GM11168 (cell line): ENCODE data around the gene JPT2.
"Not testable (repeated sequence)": the region's sequence is repeated elsewhere in the genome, so short reads cannot be mapped to it uniquely, and the experiment has no call there.

Experiments used
- in situ Hi-C: fragments of 300-500 bp; cut with MboI; formaldehyde crosslinking; loops from one replicate; pipeline ENCODE4 v1.12.0; 2022; ENCODE audit warnings: low sequenced_read_pairs; ENCODE audit not compliant: unreplicated experiment

Gene JPT2

DNA sequence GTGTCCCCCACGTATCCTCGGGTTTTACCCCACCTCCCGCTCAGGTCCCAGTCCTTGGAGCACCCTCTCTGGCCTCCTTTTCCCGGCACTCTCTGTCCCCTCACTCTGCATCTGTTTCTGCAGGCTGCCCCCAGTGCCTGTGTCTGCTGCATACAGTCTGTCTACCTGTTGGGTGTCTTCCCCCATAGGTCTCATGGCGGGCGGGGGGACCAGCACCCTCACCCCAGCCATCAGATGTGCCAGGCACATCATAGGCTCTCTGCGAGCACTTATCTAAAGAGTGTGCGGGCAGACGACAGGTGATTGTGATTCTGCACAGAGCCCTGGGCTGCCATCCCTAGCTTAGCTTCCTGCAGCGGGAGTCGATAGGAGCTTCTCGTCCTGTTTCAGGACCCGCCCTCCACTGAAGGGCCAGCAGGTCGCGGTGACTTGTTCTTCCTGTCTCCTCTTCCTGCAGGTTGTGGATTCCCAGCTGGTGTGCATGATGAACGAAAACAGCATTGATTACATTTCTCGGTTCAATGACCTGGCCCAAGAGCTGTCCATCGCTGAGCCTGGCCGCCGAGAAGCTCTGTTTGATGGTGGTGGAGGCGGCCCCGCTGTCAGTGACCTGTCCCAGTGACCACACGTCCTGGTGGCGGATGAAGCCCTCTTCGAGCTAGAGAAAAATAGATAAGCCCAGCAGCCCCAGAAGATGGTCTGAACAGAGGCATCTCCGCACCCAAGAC lies 4.5 kb upstream of the JPT2 start:
- in situ Hi-C loops, result no loop called here

DNA sequence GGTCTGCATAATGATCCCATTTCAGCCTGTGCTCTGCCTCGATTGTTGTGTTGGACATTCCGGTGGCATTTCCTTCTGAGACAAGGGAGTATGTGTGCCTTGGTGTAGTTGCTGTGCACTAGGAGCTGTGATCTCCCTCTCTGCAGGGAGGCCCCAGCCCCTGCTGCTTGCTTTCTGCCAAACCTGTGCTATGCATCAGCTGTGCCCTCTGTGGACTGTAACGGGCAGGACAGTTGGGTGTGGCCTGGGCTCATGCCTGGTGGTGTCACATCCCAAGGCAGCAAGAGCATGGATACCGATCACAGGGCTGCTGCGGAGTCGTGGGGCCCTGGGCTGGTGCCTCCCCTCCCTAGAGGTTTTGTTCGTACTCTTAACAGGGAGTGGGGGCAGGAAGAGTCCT lies 3.8 kb upstream of the JPT2 start:
- in situ Hi-C loops, result no loop called here

DNA sequence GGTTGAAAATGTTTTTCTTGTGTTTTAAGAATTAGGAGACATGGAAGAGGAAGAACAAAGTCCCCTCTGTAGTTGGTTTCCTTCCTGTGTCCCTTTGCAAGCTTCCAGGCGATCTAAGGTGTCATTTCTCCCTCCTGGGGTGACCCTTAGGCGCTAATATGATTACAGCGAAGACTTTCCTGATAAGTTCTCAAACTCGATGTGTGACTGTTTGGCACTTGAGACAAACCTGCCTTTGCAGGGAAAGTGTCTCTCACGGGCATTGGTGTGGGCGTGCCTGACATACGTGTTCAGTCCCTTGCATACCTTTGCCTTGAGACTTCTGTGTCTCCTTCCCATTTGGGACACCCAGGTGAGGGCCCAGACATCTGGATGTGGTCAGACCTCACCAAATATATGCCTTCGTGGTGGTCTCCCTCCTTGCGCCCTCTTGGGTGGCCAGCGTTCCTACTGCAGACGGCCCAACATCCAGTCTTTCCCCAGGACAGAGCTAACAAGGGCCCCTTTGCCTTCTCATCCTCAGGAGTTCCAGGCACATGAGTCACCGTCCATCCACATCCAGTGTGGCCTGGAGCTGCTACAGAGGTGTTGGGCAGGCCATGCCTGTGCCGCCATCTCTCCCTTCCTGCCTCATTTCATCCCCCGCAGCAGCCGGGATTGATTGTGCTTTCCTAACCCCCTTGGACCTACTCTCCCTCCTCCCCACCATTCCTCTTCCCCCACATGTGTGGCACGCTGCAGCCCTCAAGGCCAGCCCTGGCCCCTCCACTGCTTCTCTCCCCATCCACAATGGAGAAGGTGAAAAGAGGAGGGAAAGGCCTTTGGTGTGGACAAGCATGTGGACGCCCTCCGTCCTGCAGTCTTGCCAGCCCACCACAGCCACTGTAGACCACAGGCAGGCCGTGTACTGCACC lies 3.1 kb upstream of the JPT2 start:
- in situ Hi-C loops, result no loop called here

DNA sequence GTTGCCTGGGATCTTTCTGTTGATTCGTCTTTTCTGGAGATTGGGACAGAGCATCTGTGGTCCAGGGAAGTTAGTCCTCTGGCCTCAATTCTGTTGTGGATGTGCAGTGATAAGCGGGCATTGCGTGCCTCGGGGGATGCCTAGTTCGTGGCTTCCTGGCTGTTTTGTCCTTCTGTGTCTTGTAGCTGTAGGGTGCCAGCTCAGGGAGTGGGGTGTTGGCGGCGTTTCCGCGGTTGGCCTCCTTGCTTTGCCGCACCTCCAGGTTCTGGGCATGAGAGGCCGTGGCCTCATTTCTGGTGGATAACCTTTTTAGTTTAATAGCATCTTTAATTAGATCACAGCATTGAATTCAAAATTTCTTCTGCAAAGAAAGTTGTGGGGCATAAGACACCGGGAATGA lies 1.4 kb upstream of the JPT2 start:
- in situ Hi-C loops, result no loop called here

DNA sequence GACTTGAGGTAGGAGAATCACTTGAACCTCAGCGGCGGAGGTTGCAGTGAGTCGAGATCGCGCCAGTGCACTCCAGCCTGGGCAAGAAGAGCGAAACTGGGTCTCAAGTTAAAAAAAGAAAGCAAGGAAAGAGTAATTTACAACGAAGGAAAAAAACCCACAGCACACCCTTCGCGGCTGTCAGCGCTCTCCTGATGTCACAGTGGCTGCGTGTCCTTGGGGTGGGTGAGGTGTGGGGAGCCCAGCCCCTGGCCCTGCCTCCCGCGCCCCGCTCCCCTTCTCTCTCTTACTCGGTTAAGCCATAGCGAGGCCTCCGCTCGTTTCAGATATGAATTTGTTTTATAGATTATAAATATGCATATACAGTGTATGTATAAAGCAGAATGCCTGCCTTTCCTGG lies 740 bp upstream of the JPT2 start:
- in situ Hi-C loops, result no loop called here

DNA sequence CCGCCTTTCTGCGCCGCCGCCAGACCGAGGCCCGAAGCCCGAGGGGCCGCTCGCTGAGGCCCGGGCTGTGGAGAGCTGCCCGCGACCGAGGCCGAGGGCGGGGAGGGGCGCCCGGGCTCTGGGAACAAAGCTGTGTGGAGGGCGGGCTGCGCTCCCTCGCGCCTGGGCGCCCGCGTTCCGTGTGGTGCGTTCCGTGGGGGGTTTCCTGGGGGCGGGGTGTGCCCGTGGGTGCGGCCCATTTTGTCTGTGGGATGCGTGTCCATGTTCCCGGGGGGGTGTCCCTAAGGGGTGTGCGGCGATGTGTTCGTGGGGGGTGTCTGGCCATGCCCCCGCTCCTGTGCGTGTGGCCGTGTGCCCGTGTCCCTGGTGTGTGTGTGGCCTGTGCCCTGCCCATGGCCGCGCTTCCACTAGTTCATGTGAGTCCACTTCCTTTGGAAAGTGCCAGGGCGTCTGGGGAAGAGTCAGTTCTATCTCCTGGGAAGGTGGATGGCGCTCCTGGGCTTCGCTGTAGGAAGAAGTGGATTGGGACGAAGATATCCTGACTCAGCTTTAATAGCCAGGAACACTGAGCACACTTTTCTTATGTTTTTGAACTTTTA lies 520 bp downstream of the JPT2 start:
- in situ Hi-C loops, result no loop called here

DNA sequence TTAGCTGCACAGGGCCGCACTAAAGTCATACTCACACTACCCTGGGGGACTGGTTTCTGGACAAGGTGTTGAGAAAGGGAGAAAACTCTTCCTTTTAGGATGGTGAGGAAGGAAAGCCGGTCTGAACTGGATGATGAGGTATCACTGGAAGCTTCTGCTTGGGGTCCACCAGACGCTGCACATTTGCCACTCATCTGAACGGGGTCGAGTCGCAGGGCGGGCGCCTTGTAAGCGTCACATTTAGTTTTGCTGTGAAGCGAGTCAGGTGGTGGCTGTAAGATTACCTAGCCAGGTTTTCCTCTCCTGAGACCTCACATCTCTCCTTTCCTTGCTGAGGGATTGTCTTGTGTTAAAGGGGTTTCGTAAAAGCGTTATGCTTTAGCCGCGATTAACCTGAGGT lies 2.3 kb downstream of the JPT2 start:
- in situ Hi-C loops, result no loop called here

DNA sequence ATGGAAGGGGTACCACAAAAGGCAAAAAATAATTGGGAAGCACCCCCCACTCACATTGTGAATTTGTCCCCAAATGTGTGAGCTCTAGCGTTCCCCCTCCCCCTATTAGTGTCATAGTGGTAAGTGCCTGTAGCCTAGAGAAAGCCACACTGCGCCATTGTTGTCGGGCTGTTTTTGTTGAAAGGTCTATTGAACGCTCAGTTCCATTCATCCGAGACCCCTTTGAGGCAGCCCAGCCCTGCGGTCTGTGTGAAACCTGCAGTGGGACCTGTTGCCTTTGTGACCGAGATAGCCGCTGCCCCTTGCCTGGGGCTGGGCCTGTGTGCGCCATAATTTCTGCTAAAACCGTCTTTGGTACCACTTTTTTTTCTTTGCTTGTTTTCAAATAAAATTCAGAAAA lies 3.0 kb downstream of the JPT2 start:
- in situ Hi-C loops, result no loop called here

DNA sequence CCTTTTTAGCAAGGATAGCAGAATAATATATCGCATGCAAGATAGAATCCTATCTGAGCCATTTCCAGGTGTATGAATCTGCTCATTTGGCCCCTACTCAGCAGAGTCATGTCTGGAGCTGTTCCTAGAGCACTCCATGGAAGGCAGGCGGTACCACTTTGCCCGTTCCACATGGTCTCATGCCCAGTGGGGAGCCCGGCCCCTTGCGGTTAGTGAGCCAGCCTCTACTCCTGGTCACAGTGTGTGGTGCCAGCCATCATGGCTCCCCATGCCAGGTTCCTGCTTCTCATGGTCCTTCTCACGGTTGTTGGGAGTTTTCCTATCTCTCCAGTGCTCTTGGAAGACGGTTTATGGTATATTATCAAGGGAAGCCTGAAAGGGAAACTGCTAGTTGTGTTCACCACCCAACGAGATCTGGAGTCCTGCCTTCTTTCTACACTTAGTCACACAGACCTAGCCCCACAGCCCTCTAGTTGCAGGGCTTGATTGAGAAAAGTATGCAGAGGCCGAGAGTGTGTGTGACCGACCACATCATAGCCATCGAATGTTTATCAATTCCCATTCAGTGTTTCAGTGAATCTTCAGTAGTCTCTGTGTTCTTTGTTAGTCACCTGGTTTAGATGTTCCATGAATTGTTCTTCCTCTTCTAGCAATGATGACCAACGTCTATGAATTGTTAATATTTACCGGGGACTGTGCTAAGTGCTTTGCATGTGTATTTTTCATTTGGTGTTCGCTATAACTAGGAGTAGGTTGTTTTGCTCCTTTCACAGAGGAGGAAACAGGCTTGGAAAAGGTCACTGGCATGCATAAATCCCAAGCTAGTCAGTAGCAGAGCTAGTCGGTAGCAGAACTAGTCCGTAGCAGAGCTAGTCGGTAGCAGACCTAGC lies 9.6 kb downstream of the JPT2 start:
- in situ Hi-C loops, result no loop called here

DNA sequence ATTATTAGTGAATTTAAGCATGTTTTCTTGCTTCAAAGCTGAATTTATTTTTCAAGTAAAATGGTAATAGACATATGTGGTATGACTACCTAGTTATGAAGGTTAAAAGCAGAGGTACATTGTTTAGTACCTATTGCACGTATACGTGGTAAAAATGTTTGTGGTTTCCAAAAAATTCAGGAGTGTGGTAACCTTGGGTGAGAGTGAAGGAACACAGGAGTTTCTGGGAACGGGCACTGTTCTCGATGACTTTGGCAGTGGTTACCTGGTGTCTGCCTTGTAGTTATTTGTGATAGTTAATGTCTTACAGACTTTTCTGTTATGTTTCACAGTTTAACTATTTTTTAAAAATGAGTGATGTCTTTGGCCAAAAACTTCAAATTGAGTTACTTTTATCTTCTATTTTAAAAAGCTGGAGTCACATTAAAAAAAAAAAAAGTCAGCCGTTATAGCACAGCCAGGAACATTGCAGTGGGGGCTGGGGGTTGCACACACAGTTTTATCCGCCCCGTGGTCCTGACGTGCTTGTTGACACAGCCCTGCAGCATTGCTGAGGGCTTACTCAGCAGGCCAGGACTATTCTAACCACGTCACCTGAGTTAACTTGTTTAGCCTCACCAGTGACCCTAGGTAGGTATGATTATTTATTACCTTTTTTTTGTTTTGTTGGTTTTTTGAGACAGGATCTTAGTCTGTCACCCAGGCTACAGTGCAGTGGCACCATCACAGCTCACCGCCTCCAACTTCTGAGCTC lies 10.9 kb downstream of the JPT2 start:
- in situ Hi-C loops, result no loop called here

DNA sequence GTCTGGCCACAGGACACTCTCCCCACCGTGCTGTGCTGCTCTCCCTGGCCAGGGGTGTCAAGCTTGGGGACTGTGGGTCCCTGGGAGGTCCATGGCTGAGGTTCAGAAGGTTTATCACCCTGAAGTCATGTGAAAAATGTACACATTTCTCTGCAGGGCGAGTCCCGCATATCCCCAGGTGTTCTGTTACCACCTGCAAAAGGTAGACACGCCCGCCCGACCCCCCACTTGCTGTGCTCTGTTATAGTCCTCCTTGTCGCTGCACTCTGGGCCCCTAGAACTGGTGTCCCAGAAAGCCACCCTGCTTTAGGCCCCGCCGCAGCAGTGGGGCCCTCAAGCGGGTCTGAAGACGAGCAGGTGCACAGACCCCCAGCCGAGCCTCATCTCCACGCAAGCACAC lies 11.8 kb downstream of the JPT2 start:
- in situ Hi-C loops, result no loop called here

DNA sequence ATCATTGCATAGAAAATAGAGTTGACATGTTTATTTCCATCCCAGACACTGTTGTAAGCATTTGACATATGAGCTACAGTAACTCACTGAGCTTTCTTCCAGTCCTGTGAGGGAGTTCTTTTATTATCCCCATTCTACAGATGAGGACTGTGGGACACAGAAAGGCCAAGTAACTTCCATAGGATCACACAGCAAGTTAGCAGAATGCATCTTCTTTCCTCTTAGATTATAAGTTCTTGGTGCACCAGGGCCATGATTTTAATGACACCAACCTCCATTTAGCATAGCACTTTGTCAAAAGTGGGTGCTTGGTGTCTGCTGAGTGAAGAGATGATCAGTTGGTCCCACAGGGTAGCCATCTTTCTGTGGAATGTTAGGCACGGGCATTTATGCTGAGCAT lies 12.7 kb downstream of the JPT2 start:
- in situ Hi-C loops, result no loop called here

DNA sequence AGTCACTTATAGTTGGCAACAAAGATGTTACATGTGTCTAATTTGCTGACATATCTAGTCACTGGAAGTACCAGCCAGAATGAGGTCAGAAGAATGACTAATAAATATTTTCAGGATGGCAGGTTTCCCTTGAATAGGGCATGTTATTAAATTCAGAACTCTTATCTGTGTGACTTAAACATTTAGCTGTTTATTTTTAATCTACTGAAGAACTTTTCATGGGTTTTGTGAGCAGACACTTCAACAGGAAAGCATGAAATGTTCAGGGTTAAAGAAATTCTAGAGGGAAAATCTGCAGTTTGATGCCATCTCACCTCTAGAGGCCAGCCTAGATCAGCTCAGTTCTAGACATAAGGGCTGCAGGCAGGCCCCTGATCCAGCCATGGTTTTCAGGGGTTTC lies 13.2 kb downstream of the JPT2 start:
- in situ Hi-C loops, result no loop called here

DNA sequence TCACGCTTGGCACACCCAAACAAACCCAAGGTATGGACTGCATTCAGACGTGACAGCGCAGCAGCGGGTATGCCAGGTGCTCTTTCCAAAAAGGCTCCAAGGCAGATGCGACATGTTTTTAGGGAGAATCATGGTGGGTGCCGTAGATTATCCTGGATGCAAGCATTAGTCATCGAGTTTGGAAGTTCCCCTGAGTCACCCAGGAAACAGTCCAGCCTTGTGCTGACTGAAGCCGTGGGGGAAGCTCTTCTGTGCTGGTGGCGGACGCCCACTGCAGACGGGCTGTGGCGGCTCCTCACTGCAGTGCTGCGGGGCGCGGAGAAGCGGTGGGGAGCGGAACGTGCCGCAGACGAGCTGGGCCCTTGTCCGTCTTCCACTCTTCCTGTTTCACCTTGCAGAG lies 13.9 kb downstream of the JPT2 start:
- in situ Hi-C loops, result no loop called here

DNA sequence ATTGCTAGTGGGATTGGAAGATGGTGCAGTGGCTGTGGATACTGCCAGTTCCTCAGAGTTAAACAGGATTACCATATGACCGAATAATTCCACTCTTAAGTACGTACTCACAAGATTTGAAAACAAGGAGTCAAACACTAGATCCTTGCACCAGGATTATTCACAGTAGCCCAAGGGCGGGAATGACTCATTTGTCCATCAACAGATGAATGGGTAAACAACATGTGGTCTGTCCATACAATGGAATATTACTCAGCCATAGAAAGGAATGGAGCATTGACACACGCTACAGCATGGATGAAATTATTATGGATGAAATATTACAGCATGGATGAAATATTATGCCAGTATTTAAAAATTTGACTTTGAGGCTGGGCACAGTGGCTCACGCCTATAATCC lies 18.8 kb downstream of the JPT2 start:
- in situ Hi-C loops, result no loop called here

DNA sequence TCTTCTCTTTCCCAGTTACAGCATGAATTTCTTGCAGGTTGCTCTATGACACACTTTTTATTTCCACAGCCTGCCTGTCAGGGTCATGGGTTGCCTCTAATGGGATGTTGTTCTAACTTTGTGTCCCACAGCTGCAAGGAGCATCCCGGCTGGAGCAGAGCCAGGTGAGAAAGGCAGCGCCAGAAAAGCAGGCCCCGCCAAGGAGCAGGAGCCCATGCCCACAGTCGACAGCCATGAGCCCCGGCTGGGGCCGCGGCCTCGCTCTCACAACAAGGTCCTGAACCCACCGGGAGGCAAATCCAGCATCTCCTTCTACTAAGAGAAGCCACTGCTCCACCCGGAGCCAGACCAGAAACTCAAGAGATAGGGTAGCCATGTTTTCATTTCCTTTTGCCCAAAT lies 20.6 kb downstream of the JPT2 start:
- in situ Hi-C loops, result no loop called here

DNA sequence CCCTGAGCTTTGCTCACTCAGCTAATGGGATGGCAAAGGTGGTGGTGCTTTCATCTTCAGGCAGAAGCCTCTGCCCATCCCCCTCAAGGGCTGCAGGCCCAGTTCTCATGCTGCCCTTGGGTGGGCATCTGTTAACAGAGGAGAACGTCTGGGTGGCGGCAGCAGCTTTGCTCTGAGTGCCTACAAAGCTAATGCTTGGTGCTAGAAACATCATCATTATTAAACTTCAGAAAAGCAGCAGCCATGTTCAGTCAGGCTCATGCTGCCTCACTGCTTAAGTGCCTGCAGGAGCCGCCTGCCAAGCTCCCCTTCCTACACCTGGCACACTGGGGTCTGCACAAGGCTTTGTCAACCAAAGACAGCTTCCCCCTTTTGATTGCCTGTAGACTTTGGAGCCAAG lies 22.2 kb downstream of the JPT2 start:
- in situ Hi-C loops, result no loop called here

DNA sequence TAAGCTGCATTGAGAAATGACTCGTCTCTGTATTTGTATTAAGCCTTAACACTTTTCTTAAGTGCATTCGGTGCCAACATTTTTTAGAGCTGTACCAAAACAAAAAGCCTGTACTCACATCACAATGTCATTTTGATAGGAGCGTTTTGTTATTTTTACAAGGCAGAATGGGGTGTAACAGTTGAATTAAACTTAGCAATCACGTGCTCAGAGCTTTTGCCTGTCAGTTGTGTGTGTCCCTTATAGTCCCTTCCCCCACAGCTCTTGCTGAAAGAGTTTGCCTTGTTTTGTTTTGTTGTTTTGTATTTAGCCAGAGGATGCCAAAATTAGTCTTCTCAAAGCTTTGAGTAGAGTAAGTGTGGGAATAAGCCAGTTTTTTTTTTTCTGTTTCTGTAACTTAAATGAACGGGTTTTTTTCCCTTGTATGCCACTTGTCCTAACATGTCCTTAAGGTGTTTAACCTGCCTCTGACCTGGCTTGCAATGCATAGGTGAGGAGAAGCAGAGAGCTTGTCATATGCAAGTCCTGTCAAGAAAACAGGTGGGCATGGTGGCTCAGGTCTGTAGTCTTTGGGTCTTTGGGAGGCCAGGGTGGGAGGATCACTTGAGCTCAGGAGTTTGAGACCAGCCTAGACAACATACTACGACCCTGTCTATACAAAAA lies 23.3 kb downstream of the JPT2 start:
- in situ Hi-C loops, result no loop called here

DNA sequence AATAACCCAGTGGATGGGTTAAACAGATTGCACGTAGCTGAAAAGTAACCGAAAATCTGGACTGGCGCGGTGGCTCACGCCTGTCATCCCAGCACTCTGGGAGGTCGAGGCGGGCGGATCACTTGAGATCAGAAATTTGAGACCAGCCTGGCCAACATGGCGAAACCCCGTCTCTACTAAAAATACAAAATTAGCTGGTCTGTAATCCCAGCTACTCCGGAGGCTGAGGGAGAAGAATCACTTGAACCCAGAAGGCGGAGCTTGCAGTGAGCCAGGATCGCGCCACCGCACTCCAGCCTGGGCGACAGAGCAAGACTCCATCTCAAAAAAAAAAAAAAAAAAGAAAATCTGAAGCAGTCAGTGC lies 27.2 kb downstream of the JPT2 start:
- in situ Hi-C loops, result not testable (repeated sequence)
